ENCODE data around the gene PRCC.

The PRCC gene

GRCh38 chr1:156845055-156845952 lies 78.0 kb downstream of the PRCC start:
- H3K27me3 ChIP-seq (ENCODE audit: control insufficient read depth, insufficient read depth, low read length) = peaks cover 68% of the 10 kb centered on the region
- WGBS (ENCODE audit: insufficient coverage, insufficient read length) = no CpG with 5 or more reads among the region's 69 CpGs

GRCh38 chr1:156845953-156846545 lies 78.7 kb downstream of the PRCC start:
- Histone ChIP-seq H3K4me3 (ENCODE audit: low read length) (no peak overlapping the region; the same call in 1 of the 2 replicates), H3K4me1 (ENCODE audit: control insufficient read depth, insufficient read depth, low read length) (peaks cover 4% of the 10 kb centered on the region), H3K9me3 (ENCODE audit: control insufficient read depth, insufficient read depth, low read length) (no peaks in the 10 kb centered on the region), H3K36me3 (ENCODE audit: control insufficient read depth, insufficient read depth, low read length) (no peaks in the 10 kb centered on the region), H3K27me3 (ENCODE audit: control insufficient read depth, insufficient read depth, low read length) (peaks cover 68% of the 10 kb centered on the region), H3K27ac (ENCODE audit: low read length) (no peak overlapping the region)
- DNase-seq (ENCODE audit: low read depth, low spot score) = no peak
- no CpG with 5 or more reads among the region's 18 CpGs for WGBS (ENCODE audit: insufficient coverage, insufficient read length)

More at GRCh38 chr1:156845055-156845952, 78.0 kb downstream of the PRCC start:
- Histone ChIP-seq H3K4me3 (ENCODE audit: low read length) (peak overlapping the region; percentile 17; the same call in 1 of the 2 replicates), H3K36me3 (ENCODE audit: control insufficient read depth, insufficient read depth, low read length) (no peaks in the 10 kb centered on the region), H3K4me1 (ENCODE audit: control insufficient read depth, insufficient read depth, low read length) (peaks cover 4% of the 10 kb centered on the region), H3K9me3 (ENCODE audit: control insufficient read depth, insufficient read depth, low read length) (no peaks in the 10 kb centered on the region), H3K27ac (ENCODE audit: low read length) (no peak overlapping the region)
- no peak for DNase-seq (ENCODE audit: low read depth, low spot score)

- H3K9me3 ChIP-seq (ENCODE audit: control insufficient read depth, insufficient read depth, low read length) = no peaks in the 10 kb centered on the region
- H3K4me1 ChIP-seq (ENCODE audit: control insufficient read depth, insufficient read depth, low read length) = peaks cover 4% of the 10 kb centered on the region
- no peak overlapping the region for H3K27ac ChIP-seq (ENCODE audit: low read length)
- DNase-seq (ENCODE audit: low read depth, low spot score) = no peak
- no peaks in the 10 kb centered on the region for H3K36me3 ChIP-seq (ENCODE audit: control insufficient read depth, insufficient read depth, low read length)
- H3K4me3 ChIP-seq (ENCODE audit: low read length) = no peak overlapping the region
- peaks cover 69% of the 10 kb centered on the region for H3K27me3 ChIP-seq (ENCODE audit: control insufficient read depth, insufficient read depth, low read length)
- WGBS (ENCODE audit: insufficient coverage, insufficient read length) = no CpG with 5 or more reads among the region's 5 CpGs
These were observed 79.3 kb downstream of the PRCC start for GRCh38 chr1:156846643-156847042.

- Histone ChIP-seq H3K4me1 (ENCODE audit: control insufficient read depth, insufficient read depth, low read length) (peaks cover 4% of the 10 kb centered on the region), H3K27me3 (ENCODE audit: control insufficient read depth, insufficient read depth, low read length) (peaks cover 71% of the 10 kb centered on the region), H3K36me3 (ENCODE audit: control insufficient read depth, insufficient read depth, low read length) (no peaks in the 10 kb centered on the region), H3K27ac (ENCODE audit: low read length) (no peak overlapping the region), H3K4me3 (ENCODE audit: low read length) (no peak overlapping the region), H3K9me3 (ENCODE audit: control insufficient read depth, insufficient read depth, low read length) (no peaks in the 10 kb centered on the region)
- DNase-seq (ENCODE audit: low read depth, low spot score) = no peak
- no CpG with 5 or more reads among the region's 7 CpGs for WGBS (ENCODE audit: insufficient coverage, insufficient read length)
These were observed 80.5 kb downstream of the PRCC start for GRCh38 chr1:156847591-156848460.

- WGBS (ENCODE audit: insufficient coverage, insufficient read length) = no CpG with 5 or more reads among the region's 36 CpGs
- Histone ChIP-seq H3K4me3 (ENCODE audit: low read length) (peak overlapping the region; percentile 20; the same call in 1 of the 2 replicates), H3K27ac (ENCODE audit: low read length) (no peak overlapping the region), H3K27me3 (ENCODE audit: control insufficient read depth, insufficient read depth, low read length) (peaks cover 63% of the 10 kb centered on the region), H3K36me3 (ENCODE audit: control insufficient read depth, insufficient read depth, low read length) (no peaks in the 10 kb centered on the region), H3K9me3 (ENCODE audit: control insufficient read depth, insufficient read depth, low read length) (no peaks in the 10 kb centered on the region), H3K4me1 (ENCODE audit: control insufficient read depth, insufficient read depth, low read length) (peaks cover 4% of the 10 kb centered on the region)
- no peak for DNase-seq (ENCODE audit: low read depth, low spot score)
These were observed 81.3 kb downstream of the PRCC start for GRCh38 chr1:156848461-156849150.

- peaks cover 4% of the 10 kb centered on the region for H3K4me1 ChIP-seq (ENCODE audit: control insufficient read depth, insufficient read depth, low read length)
- peak overlapping the region; percentile 20; the same call in 1 of the 2 replicates for H3K4me3 ChIP-seq (ENCODE audit: low read length)
- H3K27ac ChIP-seq (ENCODE audit: low read length) = no peak overlapping the region
- H3K9me3 ChIP-seq (ENCODE audit: control insufficient read depth, insufficient read depth, low read length) = no peaks in the 10 kb centered on the region
- no CpG with 5 or more reads among the region's 23 CpGs for WGBS (ENCODE audit: insufficient coverage, insufficient read length)
- no peaks in the 10 kb centered on the region for H3K36me3 ChIP-seq (ENCODE audit: control insufficient read depth, insufficient read depth, low read length)
- no peak for DNase-seq (ENCODE audit: low read depth, low spot score)
- peaks cover 58% of the 10 kb centered on the region for H3K27me3 ChIP-seq (ENCODE audit: control insufficient read depth, insufficient read depth, low read length)
These were observed 81.8 kb downstream of the PRCC start for GRCh38 chr1:156849151-156849496.

Measured in iPS DF 6.9 (cell line).